HepG2 (cell line): ENCODE results near the gene LSM14B. TPM values are rescaled to one million over a fixed set of nuclear protein-coding genes. Genes with fewer than 3 reads are reported as not detected.

Experiments used
- ETV5 ChIP-seq: IDR thresholded peaks from 2 replicates; pipeline ENCODE4 v1.6.1; 2018; ENCODE audit warnings: missing biosample characterization, missing genetic modification reagents, inconsistent platforms, borderline replicate concordance
- FOXO4 ChIP-seq: sonication (generic); formaldehyde crosslinking; conservative IDR thresholded peaks from 2 replicates; pipeline ENCODE4 v1.8.1; 2023; ENCODE audit warnings: missing genetic modification reagents
- FOXP1 ChIP-seq, 2 experiments: fragments of 450-650 bp in 1 of 2; IDR thresholded peaks; 2 replicates each; pipeline ENCODE4 v1.6.1; 2017 to 2018; ENCODE audit warnings: antibody characterized with exemption in 1 of 2
- GLI4 ChIP-seq: sonication (generic); formaldehyde crosslinking; IDR thresholded peaks from 2 replicates; pipeline ENCODE4 v1.5.1; 2020; ENCODE audit warnings: missing genetic modification reagents, mild to moderate bottlenecking, moderate library complexity, borderline replicate concordance
- HOMEZ ChIP-seq: IDR thresholded peaks from 2 replicates; pipeline ENCODE4 v1.6.1; 2016; ENCODE audit warnings: low read depth
- MXD4 ChIP-seq: IDR thresholded peaks from 2 replicates; pipeline ENCODE4 v1.6.1; 2016; ENCODE audit warnings: mild to moderate bottlenecking, missing biosample characterization, missing genetic modification reagents
- RELA ChIP-seq: sonication (generic); formaldehyde crosslinking; IDR thresholded peaks from 2 replicates; pipeline ENCODE4 v1.4.0; 2020; ENCODE audit warnings: missing genetic modification reagents
- SALL2 ChIP-seq: sonication (generic); formaldehyde crosslinking; IDR thresholded peaks from 2 replicates; pipeline ENCODE4 v1.8.1; 2023; ENCODE audit warnings: mild to moderate bottlenecking, missing genetic modification reagents, inconsistent platforms
- TAF1 ChIP-seq: sonication (generic); formaldehyde crosslinking; IDR thresholded peaks from 2 replicates; pipeline ENCODE4 v1.4.0; 2020; ENCODE audit warnings: missing genetic modification reagents
- TP53 ChIP-seq: sonication (generic); formaldehyde crosslinking; conservative IDR thresholded peaks from 2 replicates; pipeline ENCODE4 v1.4.0; 2020; ENCODE audit warnings: missing genetic modification reagents
- ZNF292 ChIP-seq: sonication (generic); formaldehyde crosslinking; IDR thresholded peaks from 2 replicates; pipeline ENCODE4 v1.8.1; 2022; ENCODE audit warnings: mild to moderate bottlenecking, low read depth, missing genetic modification reagents, borderline replicate concordance
- ZNF609 ChIP-seq: sonication (generic); formaldehyde crosslinking; IDR thresholded peaks from 2 replicates; pipeline ENCODE4 v1.4.0; 2020; ENCODE audit warnings: mild to moderate bottlenecking, missing genetic modification reagents, borderline replicate concordance
- ZNF792 ChIP-seq: IDR thresholded peaks from 2 replicates; pipeline ENCODE4 v1.6.1; 2016
- ZNF800 ChIP-seq: sonication (generic); formaldehyde crosslinking; IDR thresholded peaks from 2 replicates; pipeline ENCODE4 v1.4.0; 2020; ENCODE audit warnings: missing genetic modification reagents
- polyA plus RNA-seq, 8 experiments: library from polyadenylated mRNA; depleted of rRNA in 3 of 8; stranded (reverse) in 7 of 8; unstranded in 1 of 8; fragments of >200 nt; fragmentation: Illumina TruSeq in 4 of 8; extraction: Trizol in 4 of 8; gene quantifications; 2 replicates each; pipeline versions ENCODE4 v1.2.1 to v1.2.3, GENCODE V29; 2011 to 2016; ENCODE audit warnings: low read depth in 4 of 8, missing spikeins in 1 of 8, mixed read lengths in 1 of 8; ENCODE audit not compliant: insufficient read depth in 1 of 8
- total RNA-seq, 5 experiments: library from RNA; depleted of rRNA; stranded (reverse); fragments of >200 nt; fragmentation: Illumina TruSeq; extraction: Trizol; gene quantifications; 2 replicates each; pipeline ENCODE4 v1.2.3, GENCODE V29; 2016; ENCODE audit warnings: low read depth in 1 of 5
- TF ChIP-seq, protein P1 (sequence below): IDR thresholded peaks from 2 replicates; pipeline ENCODE4 v1.6.1; 2012; ENCODE audit warnings: low read depth, low read length, improper control_type of control experiment
- TF ChIP-seq, protein P2 (sequence below): IDR thresholded peaks from 2 replicates; pipeline ENCODE4 v1.6.1; 2016; ENCODE audit warnings: mild to moderate bottlenecking, missing biosample characterization, missing genetic modification reagents

Gene LSM14B
- total and polyA plus RNA-seq, 2 of the 13 experiments (the other 11 are each of a cell fraction or from before 2014, with no cell fraction given) = 43.3 to 79.2 TPM

- TF ChIP-seq ZNF609 (CRISPR knock-in tag) = no peak; the same call in 1 of the 2 replicates
- TF ChIP-seq HOMEZ (CRISPR knock-in tag) = no peak
- TF ChIP-seq, protein P1, sequence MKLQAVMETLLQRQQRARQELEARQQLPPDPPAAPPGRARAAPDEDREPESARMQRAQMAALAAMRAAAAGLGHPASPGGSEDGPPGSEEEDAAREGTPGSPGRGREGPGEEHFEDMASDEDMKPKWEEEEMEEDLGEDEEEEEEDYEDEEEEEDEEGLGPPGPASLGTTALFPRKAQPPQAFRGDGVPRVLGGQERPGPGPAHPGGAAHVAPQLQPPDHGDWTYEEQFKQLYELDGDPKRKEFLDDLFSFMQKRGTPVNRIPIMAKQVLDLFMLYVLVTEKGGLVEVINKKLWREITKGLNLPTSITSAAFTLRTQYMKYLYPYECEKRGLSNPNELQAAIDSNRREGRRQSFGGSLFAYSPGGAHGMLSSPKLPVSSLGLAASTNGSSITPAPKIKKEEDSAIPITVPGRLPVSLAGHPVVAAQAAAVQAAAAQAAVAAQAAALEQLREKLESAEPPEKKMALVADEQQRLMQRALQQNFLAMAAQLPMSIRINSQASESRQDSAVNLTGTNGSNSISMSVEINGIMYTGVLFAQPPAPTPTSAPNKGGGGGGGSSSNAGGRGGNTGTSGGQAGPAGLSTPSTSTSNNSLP = no peak
- 0 out of 2 replicates have a peak, but pooled peaks have one; percentile 9 for TF ChIP-seq ZNF292 (CRISPR knock-in tag)
- no peak for TF ChIP-seq FOXO4 (CRISPR knock-in tag)
- no peak for TF ChIP-seq MXD4 (CRISPR knock-in tag)
- TF ChIP-seq ZNF792 = peak; percentile 13
- no peak for TF ChIP-seq RELA (CRISPR knock-in tag)
- no peak; the same call in 1 of the 2 replicates for TF ChIP-seq SALL2 (CRISPR knock-in tag)
- no peak for TF ChIP-seq ETV5 (CRISPR knock-in tag)
- TF ChIP-seq GLI4 = peak; percentile 89
- TF ChIP-seq ZNF800 (CRISPR knock-in tag) = peak; percentile 72; the same call in 1 of the 2 replicates
- peak; percentile 76 for TF ChIP-seq TAF1 (CRISPR knock-in tag)
- no peak for TF ChIP-seq TP53 (CRISPR knock-in tag)
- no peak for TF ChIP-seq FOXP1 (IDR thresholded peaks at IDR 0.05)
- no peak for TF ChIP-seq FOXP1 (CRISPR knock-in tag; IDR thresholded peaks at IDR 0.05)
- TF ChIP-seq, protein P2, sequence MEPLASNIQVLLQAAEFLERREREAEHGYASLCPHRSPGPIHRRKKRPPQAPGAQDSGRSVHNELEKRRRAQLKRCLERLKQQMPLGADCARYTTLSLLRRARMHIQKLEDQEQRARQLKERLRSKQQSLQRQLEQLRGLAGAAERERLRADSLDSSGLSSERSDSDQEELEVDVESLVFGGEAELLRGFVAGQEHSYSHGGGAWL (CRISPR knock-in tag) = peak; percentile 81; the same call in 1 of the 2 replicates
Observed at GRCh38 chr20:62120990-62121775, 1.1 kb upstream of the LSM14B start (continued).
